Measurements from ENCODE around the gene IFI6. TPM values are rescaled to one million over a fixed set of nuclear protein-coding genes. Genes with fewer than 3 reads are reported as not detected.
"Not testable (repeated sequence)": the region's sequence is repeated elsewhere in the genome, so short reads cannot be mapped to it uniquely, and the experiment has no call there.

IFI6 gene
- total RNA-seq, 1 experiment from 2014 or later: 56.8 TPM

GRCh38 chr1:27622828-27623227 lies 49.2 kb downstream of the IFI6 start:
- in situ Hi-C loops (cut with HindIII; ENCODE audit: low pct_unique_long_range_greater_than_20kb, low sequenced_read_pairs): no loop called here
- DNase-seq (ENCODE audit: low read depth, low spot score): no peak

- no peak for DNase-seq (ENCODE audit: low read depth, low spot score)
- in situ Hi-C loops (cut with HindIII; ENCODE audit: low pct_unique_long_range_greater_than_20kb, low sequenced_read_pairs): no loop called here
Observed at GRCh38 chr1:27621051-27621920, 50.7 kb downstream of the IFI6 start.

- in situ Hi-C loops (cut with HindIII; ENCODE audit: low pct_unique_long_range_greater_than_20kb, low sequenced_read_pairs); DNase-seq (ENCODE audit: low read depth, low spot score): not testable (repeated sequence)
Observed at GRCh38 chr1:27619782-27620438, 52.1 kb downstream of the IFI6 start.

- in situ Hi-C loops (cut with HindIII; ENCODE audit: low pct_unique_long_range_greater_than_20kb, low sequenced_read_pairs): no loop called here
Observed at GRCh38 chr1:27618341-27619082, 53.5 kb downstream of the IFI6 start.

GRCh38 chr1:27617420-27617819 lies 54.6 kb downstream of the IFI6 start:
- DNase-seq (ENCODE audit: low read depth, low spot score): no peak
- in situ Hi-C loops (cut with HindIII; ENCODE audit: low pct_unique_long_range_greater_than_20kb, low sequenced_read_pairs): no loop called here

More at GRCh38 chr1:27618341-27619082, 53.5 kb downstream of the IFI6 start:
- no peak for DNase-seq (ENCODE audit: low read depth, low spot score)

GRCh38 chr1:27616441-27616840 lies 55.6 kb downstream of the IFI6 start:
- in situ Hi-C loops (cut with HindIII; ENCODE audit: low pct_unique_long_range_greater_than_20kb, low sequenced_read_pairs): no loop called here
- no peak for DNase-seq (ENCODE audit: low read depth, low spot score)

Small RNA genes within 50 kb of the gene (small RNA-seq; reads per million reads assigned to genes)
- gene AL031729.1 (0 reads per million in 2 experiments), gene RNU6-424P (0 reads per million in 2 experiments), gene RNU6-949P (0 reads per million in 2 experiments)

Other genes starting within 250 kb of the IFI6 start
- gene WASF2, start 182.0 kb downstream of the IFI6 start, total RNA-seq (2014; rRNA removed; shearing (Covaris generic)): 9.7 and 11.0 TPM in 2 replicates
- gene AHDC1, start 68.0 kb downstream of the IFI6 start, total RNA-seq (2014; rRNA removed; shearing (Covaris generic)): 4.4 TPM in 2 replicates
- gene FGR, start 37.0 kb downstream of the IFI6 start, total RNA-seq (2014; rRNA removed; shearing (Covaris generic)): not detected in 2 replicates
- 9.8 and 10.1 TPM in 2 replicates for gene FAM76A, start 53.8 kb upstream of the IFI6 start, total RNA-seq (2014; rRNA removed; shearing (Covaris generic))
- 29.0 and 30.5 TPM in 2 replicates for gene STX12, start 101.0 kb upstream of the IFI6 start, total RNA-seq (2014; rRNA removed; shearing (Covaris generic))
- 38.7 and 41.2 TPM in 2 replicates for gene PPP1R8, start 158.6 kb upstream of the IFI6 start, total RNA-seq (2014; rRNA removed; shearing (Covaris generic))
- 63.5 and 66.1 TPM in 2 replicates for gene THEMIS2, start 200.4 kb upstream of the IFI6 start, total RNA-seq (2014; rRNA removed; shearing (Covaris generic))
- gene RPA2, start 242.4 kb upstream of the IFI6 start, total RNA-seq (2014; rRNA removed; shearing (Covaris generic)): 50.9 and 51.2 TPM in 2 replicates